SK-N-SH (cell line): ENCODE measurements around the gene SDK1.

Experiments
- EP300 ChIP-seq, 2 experiments: IDR thresholded peaks; 2 replicates each; pipeline versions ENCODE4 v1.4.0 to v1.6.1; 2012; ENCODE audit warnings: borderline replicate concordance in 1 of 2, low read depth in 1 of 2, low read length in 1 of 2
- EZH2phosphoT487 ChIP-seq: fragments of 200-600 bp; sonication (generic); IDR thresholded peaks from 2 replicates; pipeline ENCODE4 v1.6.1; 2017; ENCODE audit warnings: low read depth, mixed run types, mild to moderate bottlenecking, antibody characterized with exemption, moderate library complexity, borderline replicate concordance
- FOXM1 ChIP-seq: IDR thresholded peaks from 2 replicates; pipeline ENCODE4 v1.4.0; 2012; ENCODE audit warnings: low read depth, mild to moderate bottlenecking
- GABPA ChIP-seq: IDR thresholded peaks from 2 replicates; pipeline ENCODE4 v1.4.0; 2012; ENCODE audit warnings: low read depth, mild to moderate bottlenecking
- JUND ChIP-seq: IDR thresholded peaks from 2 replicates; pipeline ENCODE4 v1.4.0; 2012
- NRF1 ChIP-seq: IDR thresholded peaks from 2 replicates; pipeline ENCODE4 v1.6.1; 2012; ENCODE audit warnings: low read depth, mild to moderate bottlenecking, low read length
- POLR2AphosphoS5 ChIP-seq: IDR thresholded peaks from 2 replicates; pipeline ENCODE4 v1.6.1; 2012; ENCODE audit warnings: low read depth, low read length
- RFX5 ChIP-seq: IDR thresholded peaks from 2 replicates; pipeline ENCODE4 v1.6.1; 2012; ENCODE audit warnings: mild to moderate bottlenecking, improper control_type of control experiment, low read length
- SMC3 ChIP-seq: IDR thresholded peaks from 2 replicates; pipeline ENCODE4 v1.6.1; 2012; ENCODE audit warnings: low read depth, low read length, improper control_type of control experiment
- TEAD4 ChIP-seq: IDR thresholded peaks from 2 replicates; pipeline ENCODE4 v1.4.0; 2012; ENCODE audit warnings: mild to moderate bottlenecking, borderline replicate concordance; ENCODE audit not compliant: insufficient read depth
- TF ChIP-seq, protein P1 (sequence below): IDR thresholded peaks from 2 replicates; pipeline ENCODE4 v1.4.0; 2012; ENCODE audit warnings: low read depth, borderline replicate concordance
- TF ChIP-seq, protein P2 (sequence below): fragments of 200-600 bp; sonication (generic); IDR thresholded peaks from 2 replicates; pipeline ENCODE4 v1.6.1; 2017; ENCODE audit warnings: antibody characterized with exemption, mild to moderate bottlenecking, moderate library complexity

DNA sequence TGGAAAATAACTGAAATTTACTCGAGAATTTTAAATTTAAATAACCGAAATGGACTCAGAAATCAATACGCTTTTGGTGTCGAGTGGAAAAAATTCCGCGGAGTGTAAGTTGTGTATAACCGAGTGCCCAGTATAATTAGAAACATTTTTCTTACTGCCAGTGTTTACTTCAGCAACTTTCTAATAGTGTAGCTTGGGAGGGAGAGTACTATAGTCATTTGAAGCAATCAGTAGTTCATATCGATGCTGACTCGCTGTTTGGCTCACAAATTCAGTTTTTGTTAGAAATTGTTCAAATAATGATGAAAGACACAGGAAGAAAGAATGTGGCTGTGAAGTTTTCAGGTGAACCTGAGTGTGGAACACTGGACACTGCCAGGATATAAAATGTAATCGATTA, 722.5 kb downstream of the SDK1 start:
- TF ChIP-seq, protein P1, sequence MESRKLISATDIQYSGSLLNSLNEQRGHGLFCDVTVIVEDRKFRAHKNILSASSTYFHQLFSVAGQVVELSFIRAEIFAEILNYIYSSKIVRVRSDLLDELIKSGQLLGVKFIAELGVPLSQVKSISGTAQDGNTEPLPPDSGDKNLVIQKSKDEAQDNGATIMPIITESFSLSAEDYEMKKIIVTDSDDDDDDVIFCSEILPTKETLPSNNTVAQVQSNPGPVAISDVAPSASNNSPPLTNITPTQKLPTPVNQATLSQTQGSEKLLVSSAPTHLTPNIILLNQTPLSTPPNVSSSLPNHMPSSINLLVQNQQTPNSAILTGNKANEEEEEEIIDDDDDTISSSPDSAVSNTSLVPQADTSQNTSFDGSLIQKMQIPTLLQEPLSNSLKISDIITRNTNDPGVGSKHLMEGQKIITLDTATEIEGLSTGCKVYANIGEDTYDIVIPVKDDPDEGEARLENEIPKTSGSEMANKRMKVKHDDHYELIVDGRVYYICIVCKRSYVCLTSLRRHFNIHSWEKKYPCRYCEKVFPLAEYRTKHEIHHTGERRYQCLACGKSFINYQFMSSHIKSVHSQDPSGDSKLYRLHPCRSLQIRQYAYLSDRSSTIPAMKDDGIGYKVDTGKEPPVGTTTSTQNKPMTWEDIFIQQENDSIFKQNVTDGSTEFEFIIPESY: no peak
- no peak for TF ChIP-seq EP300 (IDR thresholded peaks at IDR 0.05; ENCODE audit: borderline replicate concordance in 1 of 2, low read depth in 1 of 2, low read length in 1 of 2)
- TF ChIP-seq, protein P2, sequence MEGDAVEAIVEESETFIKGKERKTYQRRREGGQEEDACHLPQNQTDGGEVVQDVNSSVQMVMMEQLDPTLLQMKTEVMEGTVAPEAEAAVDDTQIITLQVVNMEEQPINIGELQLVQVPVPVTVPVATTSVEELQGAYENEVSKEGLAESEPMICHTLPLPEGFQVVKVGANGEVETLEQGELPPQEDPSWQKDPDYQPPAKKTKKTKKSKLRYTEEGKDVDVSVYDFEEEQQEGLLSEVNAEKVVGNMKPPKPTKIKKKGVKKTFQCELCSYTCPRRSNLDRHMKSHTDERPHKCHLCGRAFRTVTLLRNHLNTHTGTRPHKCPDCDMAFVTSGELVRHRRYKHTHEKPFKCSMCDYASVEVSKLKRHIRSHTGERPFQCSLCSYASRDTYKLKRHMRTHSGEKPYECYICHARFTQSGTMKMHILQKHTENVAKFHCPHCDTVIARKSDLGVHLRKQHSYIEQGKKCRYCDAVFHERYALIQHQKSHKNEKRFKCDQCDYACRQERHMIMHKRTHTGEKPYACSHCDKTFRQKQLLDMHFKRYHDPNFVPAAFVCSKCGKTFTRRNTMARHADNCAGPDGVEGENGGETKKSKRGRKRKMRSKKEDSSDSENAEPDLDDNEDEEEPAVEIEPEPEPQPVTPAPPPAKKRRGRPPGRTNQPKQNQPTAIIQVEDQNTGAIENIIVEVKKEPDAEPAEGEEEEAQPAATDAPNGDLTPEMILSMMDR: no peak
- no peak for TF ChIP-seq EZH2phosphoT487
- TF ChIP-seq RFX5: no peak
- TF ChIP-seq JUND: no peak
- no peak for TF ChIP-seq GABPA
- TF ChIP-seq POLR2AphosphoS5: no peak
- TF ChIP-seq TEAD4: no peak
- TF ChIP-seq SMC3: no peak
- no peak for TF ChIP-seq FOXM1
- TF ChIP-seq NRF1: no peak
